ENCODE results near the gene TMEM106B. TPM values are rescaled to one million over a fixed set of nuclear protein-coding genes. Genes with fewer than 3 reads are reported as not detected.

The TMEM106B gene
- total RNA-seq, 1 experiment from 2014 or later: 171 TPM

Other genes starting within 250 kb of the TMEM106B start
- 3.2 and 4.4 TPM in 2 replicates for gene VWDE, start 192.6 kb downstream of the TMEM106B start, total RNA-seq (2014; rRNA removed; shearing (Covaris generic))